ENCODE measurements around the gene PDLIM1. TPM values are rescaled to one million over a fixed set of nuclear protein-coding genes. Genes with fewer than 3 reads are reported as not detected.

PDLIM1 gene
- total and polyA plus RNA-seq, 2 of the 8 experiments (the other 6 are each of a cell fraction or from before 2014, with no cell fraction given): 169 to 245 TPM

- TF ChIP-seq, protein P1, sequence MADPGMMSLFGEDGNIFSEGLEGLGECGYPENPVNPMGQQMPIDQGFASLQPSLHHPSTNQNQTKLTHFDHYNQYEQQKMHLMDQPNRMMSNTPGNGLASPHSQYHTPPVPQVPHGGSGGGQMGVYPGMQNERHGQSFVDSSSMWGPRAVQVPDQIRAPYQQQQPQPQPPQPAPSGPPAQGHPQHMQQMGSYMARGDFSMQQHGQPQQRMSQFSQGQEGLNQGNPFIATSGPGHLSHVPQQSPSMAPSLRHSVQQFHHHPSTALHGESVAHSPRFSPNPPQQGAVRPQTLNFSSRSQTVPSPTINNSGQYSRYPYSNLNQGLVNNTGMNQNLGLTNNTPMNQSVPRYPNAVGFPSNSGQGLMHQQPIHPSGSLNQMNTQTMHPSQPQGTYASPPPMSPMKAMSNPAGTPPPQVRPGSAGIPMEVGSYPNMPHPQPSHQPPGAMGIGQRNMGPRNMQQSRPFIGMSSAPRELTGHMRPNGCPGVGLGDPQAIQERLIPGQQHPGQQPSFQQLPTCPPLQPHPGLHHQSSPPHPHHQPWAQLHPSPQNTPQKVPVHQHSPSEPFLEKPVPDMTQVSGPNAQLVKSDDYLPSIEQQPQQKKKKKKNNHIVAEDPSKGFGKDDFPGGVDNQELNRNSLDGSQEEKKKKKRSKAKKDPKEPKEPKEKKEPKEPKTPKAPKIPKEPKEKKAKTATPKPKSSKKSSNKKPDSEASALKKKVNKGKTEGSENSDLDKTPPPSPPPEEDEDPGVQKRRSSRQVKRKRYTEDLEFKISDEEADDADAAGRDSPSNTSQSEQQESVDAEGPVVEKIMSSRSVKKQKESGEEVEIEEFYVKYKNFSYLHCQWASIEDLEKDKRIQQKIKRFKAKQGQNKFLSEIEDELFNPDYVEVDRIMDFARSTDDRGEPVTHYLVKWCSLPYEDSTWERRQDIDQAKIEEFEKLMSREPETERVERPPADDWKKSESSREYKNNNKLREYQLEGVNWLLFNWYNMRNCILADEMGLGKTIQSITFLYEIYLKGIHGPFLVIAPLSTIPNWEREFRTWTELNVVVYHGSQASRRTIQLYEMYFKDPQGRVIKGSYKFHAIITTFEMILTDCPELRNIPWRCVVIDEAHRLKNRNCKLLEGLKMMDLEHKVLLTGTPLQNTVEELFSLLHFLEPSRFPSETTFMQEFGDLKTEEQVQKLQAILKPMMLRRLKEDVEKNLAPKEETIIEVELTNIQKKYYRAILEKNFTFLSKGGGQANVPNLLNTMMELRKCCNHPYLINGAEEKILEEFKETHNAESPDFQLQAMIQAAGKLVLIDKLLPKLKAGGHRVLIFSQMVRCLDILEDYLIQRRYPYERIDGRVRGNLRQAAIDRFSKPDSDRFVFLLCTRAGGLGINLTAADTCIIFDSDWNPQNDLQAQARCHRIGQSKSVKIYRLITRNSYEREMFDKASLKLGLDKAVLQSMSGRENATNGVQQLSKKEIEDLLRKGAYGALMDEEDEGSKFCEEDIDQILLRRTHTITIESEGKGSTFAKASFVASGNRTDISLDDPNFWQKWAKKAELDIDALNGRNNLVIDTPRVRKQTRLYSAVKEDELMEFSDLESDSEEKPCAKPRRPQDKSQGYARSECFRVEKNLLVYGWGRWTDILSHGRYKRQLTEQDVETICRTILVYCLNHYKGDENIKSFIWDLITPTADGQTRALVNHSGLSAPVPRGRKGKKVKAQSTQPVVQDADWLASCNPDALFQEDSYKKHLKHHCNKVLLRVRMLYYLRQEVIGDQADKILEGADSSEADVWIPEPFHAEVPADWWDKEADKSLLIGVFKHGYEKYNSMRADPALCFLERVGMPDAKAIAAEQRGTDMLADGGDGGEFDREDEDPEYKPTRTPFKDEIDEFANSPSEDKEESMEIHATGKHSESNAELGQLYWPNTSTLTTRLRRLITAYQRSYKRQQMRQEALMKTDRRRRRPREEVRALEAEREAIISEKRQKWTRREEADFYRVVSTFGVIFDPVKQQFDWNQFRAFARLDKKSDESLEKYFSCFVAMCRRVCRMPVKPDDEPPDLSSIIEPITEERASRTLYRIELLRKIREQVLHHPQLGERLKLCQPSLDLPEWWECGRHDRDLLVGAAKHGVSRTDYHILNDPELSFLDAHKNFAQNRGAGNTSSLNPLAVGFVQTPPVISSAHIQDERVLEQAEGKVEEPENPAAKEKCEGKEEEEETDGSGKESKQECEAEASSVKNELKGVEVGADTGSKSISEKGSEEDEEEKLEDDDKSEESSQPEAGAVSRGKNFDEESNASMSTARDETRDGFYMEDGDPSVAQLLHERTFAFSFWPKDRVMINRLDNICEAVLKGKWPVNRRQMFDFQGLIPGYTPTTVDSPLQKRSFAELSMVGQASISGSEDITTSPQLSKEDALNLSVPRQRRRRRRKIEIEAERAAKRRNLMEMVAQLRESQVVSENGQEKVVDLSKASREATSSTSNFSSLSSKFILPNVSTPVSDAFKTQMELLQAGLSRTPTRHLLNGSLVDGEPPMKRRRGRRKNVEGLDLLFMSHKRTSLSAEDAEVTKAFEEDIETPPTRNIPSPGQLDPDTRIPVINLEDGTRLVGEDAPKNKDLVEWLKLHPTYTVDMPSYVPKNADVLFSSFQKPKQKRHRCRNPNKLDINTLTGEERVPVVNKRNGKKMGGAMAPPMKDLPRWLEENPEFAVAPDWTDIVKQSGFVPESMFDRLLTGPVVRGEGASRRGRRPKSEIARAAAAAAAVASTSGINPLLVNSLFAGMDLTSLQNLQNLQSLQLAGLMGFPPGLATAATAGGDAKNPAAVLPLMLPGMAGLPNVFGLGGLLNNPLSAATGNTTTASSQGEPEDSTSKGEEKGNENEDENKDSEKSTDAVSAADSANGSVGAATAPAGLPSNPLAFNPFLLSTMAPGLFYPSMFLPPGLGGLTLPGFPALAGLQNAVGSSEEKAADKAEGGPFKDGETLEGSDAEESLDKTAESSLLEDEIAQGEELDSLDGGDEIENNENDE (IDR thresholded peaks at IDR 0.05; ENCODE audit: insufficient replicate concordance, low read length): no peak
These were observed 17.8 kb upstream of the PDLIM1 start (continued) for GRCh38 chr10:95308389-95309302.

Data from H1 (cell line).